Sigmoid colon (tissue), 4 donors: ENCODE data around the gene NXN.

Source experiments
- EP300 ChIP-seq, 4 donors: sonication (generic); formaldehyde crosslinking; IDR thresholded peaks; one replicate each; pipeline ENCODE4 v1.6.1; 2017; ENCODE audit warnings: antibody characterized with exemption in 4 of 4
- POLR2A ChIP-seq, 2 donors: fragments of 450-650 bp; IDR thresholded peaks; one replicate each; pipeline ENCODE4 v1.6.1; 2016; ENCODE audit warnings: antibody characterized with exemption in 2 of 2, mild to moderate bottlenecking in 2 of 2, moderate library complexity in 2 of 2
- TF ChIP-seq, protein P1 (sequence below), 4 experiments: fragments of 450-650 bp in 3 of 4; fragments of 200-600 bp in 1 of 4; IDR thresholded peaks; one replicate each; pipeline ENCODE4 v1.5.1; 2016 to 2019; ENCODE audit warnings: antibody characterized with exemption in 4 of 4, mild to moderate bottlenecking in 3 of 4, moderate library complexity in 2 of 4

DNA sequence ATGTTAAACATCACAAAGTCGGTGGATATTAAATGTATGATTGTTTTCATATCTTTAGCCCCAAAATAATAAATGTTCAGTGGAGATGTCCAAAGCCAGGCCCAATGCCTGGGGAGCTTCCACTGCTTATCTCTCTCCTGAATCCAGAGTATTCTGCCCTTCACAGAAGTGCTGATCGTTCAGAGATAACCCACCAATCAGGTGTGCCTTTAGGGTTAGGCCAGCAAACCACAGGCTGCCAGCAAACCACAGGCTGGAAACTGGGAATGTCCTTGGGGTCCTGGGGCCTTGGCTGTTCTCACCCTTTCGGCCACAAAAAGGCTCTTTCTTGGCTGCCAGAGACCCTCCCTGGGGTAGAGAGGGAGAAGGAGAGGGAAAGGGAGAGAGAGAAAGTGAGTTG, 33.9 kb downstream of the NXN start:
- TF ChIP-seq, protein P1, sequence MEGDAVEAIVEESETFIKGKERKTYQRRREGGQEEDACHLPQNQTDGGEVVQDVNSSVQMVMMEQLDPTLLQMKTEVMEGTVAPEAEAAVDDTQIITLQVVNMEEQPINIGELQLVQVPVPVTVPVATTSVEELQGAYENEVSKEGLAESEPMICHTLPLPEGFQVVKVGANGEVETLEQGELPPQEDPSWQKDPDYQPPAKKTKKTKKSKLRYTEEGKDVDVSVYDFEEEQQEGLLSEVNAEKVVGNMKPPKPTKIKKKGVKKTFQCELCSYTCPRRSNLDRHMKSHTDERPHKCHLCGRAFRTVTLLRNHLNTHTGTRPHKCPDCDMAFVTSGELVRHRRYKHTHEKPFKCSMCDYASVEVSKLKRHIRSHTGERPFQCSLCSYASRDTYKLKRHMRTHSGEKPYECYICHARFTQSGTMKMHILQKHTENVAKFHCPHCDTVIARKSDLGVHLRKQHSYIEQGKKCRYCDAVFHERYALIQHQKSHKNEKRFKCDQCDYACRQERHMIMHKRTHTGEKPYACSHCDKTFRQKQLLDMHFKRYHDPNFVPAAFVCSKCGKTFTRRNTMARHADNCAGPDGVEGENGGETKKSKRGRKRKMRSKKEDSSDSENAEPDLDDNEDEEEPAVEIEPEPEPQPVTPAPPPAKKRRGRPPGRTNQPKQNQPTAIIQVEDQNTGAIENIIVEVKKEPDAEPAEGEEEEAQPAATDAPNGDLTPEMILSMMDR (IDR thresholded peaks at IDR 0.05): no peak
- no peak for TF ChIP-seq POLR2A (IDR thresholded peaks at IDR 0.05)
- TF ChIP-seq EP300 (IDR thresholded peaks at IDR 0.05): no peak
